ENCODE data around the gene GSG1L. TPM values are rescaled to one million over a fixed set of nuclear protein-coding genes. Genes with fewer than 3 reads are reported as not detected.
"Not testable (repeated sequence)": the region's sequence is repeated elsewhere in the genome, so short reads cannot be mapped to it uniquely, and the experiment has no call there.

Gene GSG1L
- total RNA-seq, 1 donor from 2014 or later, result not detected

DNA sequence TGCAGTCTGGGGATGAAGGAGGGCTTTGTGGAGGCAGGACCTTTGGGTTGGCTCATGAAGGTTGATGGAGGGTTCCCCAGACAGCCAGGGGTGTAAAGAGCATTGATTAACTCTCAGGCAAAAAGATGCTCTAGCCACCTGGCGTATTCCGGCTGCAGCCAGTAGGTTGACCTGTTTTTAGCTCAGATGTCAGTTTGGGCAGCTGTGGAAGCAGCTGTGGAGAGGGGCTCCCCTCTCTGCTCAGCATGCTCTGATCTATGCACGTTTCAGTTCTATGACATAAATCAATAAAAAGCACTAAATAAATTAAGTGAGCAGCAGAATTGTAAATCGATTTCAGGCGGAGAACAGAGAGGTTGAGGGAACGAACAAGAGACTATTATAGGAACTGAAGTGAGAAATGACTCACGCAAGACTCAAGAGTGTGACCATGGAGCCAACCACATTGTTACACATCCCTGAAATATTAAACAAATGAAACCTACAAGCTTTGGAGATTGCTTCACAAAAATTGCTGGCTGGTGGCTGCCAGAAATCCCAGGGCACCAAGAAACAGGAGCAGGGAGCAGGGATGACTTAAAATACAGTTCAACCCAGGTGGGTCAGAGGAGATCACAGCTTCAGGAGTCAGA, 111.9 kb downstream of the GSG1L start:
- DNase-seq (ENCODE audit: low read depth, low spot score), result no peak

DNA sequence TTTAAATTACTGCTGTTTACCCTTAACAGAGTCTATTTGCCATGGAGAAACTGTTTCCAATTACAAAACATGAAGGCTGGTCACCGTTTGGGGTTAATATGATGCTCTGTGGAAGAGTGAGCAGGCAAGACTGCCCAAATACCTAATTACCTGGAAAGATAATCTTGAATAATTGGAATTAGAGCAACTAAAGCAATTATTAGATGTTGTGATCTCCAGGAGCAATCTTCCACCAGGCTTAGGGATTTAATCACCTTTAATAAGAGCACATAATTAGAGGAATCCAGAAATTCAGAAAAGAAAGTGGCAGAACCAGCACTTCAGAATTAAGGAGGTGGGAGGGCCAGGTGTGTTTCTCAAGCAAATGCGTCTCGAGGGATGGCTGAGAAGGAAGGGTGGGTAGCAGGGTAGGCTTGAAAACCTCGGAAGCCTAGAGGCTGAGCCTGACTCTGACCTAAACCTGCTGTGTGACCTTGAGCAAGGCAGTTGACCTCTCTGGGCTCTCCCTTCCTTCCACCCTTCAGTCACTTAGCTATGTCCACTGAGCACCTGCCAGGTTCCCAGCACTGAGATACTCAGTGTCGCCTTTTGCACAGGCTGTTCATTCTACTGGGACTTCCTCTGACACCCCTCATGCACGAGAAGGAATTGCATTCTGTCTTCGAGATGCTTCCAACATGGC, 113.2 kb downstream of the GSG1L start:
- no peak for DNase-seq (ENCODE audit: low read depth, low spot score)

- DNase-seq (ENCODE audit: low read depth, low spot score), result no peak
Observed at GRCh38 chr16:27947696-27948095, 115.8 kb downstream of the GSG1L start.

DNA sequence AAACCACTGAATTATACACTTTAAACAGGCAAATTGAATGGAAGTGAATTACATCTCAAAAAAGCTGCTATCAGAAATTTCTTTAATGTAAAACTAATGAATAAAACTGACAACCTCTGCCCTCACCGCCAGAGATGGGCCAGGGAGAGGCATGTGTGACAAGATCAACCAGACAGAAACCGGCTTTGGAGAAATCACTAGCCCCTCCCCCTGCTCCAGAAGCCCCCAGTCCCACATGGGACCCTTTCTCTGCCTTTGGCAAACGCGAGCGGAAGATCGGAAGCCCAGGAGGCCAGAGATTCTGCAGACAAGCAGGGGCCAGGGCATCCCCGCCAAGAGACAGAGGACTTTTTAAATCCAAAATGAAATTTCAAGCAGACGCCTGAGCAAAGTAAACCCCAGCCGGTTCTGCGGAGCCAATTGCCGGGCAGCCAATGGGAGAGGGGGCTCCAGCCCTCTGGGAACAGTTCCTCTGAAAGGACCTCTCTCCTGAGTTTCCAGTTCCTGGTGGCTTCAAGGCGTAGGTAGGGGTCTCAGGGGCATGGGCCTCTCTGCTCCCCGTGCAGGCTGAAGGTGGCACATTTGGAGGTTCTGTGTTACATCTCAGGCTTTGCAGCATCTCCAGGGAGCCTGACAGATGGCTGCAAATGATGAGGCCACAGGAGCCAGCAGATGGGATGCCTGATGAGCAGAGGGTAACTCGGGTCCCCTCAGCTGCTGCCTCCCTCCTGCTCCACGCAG, 118.1 kb downstream of the GSG1L start:
- no peak for DNase-seq (ENCODE audit: low read depth, low spot score)

DNA sequence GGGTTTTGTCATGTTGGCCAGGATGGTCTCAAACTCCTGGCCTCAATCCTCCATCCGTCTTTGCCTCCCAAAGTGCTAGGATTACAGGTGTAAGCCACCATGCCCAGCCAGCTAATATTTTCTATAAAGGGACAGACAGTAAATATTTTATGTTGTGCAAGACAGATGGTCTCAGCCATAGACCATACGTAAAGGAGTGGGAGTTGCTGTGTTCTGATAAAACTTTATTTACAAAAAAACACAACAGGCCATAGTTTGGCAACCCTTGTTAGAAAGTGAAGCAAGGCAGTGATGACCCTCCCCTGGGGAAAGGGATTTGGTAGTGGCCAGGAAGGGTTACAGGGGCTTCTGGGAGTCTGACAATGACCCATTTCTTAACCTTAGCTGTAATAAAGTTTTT, 119.7 kb downstream of the GSG1L start:
- no peak for DNase-seq (ENCODE audit: low read depth, low spot score)

DNA sequence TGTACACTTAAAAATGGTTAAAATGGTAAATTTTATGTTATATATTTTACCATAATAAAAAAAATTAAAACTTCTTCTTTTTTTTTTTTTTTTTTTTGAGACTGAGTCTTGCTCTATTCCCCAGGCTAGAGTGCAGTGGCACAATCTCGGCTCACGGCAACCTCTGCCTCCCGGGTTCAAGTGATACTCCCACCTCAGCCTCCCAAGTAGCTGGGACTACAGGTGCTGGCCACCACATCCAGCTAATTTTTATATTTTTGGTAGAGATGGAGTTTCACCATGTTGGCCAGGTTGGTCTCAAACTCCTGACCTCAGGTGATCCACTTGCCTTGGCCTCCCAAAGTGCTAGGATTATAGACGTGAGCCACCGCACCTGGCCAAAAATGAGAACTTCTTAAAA, 121.4 kb downstream of the GSG1L start:
- not testable (repeated sequence) for DNase-seq (ENCODE audit: low read depth, low spot score)

DNA sequence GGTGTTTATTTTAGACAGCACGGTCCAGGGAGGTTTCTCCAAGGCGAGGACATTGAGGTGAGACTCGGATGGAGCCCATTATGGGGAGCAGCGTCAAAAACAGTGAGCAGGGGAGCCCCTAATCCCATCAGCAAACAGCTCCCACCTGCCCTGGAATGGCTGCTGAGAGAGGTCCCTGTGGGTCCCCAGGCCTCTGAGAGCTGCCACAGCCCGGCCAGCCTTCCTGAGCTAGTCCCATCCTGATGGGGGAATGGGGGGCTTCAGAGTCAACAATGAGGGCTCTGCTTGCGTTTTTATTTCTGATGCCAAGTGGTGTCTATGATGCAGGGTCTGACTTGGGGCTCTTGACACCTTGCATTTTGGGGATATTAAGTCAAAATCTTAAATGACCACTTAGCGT, 128.4 kb downstream of the GSG1L start:
- DNase-seq (ENCODE audit: low read depth, low spot score), result no peak

- DNase-seq (ENCODE audit: low read depth, low spot score), result no peak
Observed at GRCh38 chr16:27932542-27933135, 130.9 kb downstream of the GSG1L start.

GRCh38 chr16:27929818-27930217, 133.7 kb downstream of the GSG1L start:
- DNase-seq (ENCODE audit: low read depth, low spot score), result no peak

- no peak for DNase-seq (ENCODE audit: low read depth, low spot score)
Observed at GRCh38 chr16:27928542-27928941, 135.0 kb downstream of the GSG1L start.

DNA sequence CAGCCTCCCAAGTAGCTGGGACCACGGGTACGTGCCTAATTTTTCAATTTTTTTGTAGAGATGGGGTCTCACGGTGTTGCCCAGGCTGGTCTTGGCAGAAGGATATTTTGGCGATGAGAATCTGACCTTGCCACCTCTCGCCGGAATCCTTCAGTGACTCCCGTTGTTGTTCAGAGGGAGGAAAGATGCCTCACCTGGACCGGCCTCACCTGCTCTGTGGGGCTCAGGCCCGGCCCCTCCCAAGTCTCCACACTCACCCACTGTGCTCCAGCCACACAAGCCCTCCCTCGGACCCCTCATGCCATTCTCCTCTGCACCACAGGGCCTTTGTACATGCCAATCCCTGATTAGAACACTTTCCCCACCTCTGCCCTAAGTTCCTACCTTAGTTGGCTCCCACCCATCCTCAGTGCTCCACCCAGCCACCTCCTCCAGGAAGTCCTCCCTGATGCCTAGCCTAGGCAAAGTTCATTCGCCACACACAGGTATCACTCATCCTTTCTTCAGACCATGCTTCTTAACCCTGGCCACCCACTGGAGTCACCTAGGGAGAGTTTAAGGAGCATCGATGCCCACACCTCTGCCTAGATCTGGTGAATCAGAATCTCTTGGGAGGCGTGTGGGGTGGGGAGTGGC, 136.1 kb downstream of the GSG1L start:
- no peak for DNase-seq (ENCODE audit: low read depth, low spot score)

DNA sequence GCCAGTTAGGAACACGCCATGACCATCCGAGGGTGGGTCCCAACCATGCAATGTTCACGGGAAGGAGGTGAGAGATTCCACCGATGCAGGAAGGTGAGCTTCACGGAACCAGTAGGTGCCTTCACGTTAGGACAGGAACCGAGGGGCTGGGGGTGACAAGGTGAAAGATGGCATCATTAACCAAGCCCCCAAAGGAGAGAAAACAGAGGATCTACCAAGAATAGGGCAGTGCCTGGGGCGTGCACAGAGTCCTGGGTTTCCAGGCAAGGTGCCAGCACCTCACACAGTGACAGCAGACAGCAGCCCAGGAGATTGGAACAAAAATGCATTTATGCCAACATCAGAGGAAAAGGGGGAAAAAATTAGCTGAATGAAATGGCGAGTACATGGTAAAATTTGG, 137.9 kb downstream of the GSG1L start:
- no peak for DNase-seq (ENCODE audit: low read depth, low spot score)

GRCh38 chr16:27924411-27925118, 138.9 kb downstream of the GSG1L start:
- no peak for DNase-seq (ENCODE audit: low read depth, low spot score)

DNA sequence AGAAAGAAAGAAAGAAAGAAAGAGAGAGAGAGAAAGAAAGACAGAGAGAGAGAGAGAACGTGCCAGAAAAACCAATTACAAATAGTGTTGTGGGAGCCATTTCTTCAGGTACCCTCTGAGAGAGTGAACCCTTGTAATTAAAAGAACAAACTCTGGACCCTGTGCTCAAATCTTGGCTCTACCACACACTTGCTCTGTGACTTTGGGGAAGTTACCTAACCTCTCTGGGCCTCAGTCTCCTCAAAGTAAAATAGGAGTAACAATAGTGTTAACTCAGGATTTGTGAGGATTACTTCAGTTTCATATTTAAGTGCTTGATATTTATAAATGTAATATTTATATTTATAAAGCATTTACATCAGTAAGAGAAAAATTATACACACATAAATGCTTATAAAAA, 139.8 kb downstream of the GSG1L start:
- DNase-seq (ENCODE audit: low read depth, low spot score), result no peak

GRCh38 chr16:27922433-27922832, 141.1 kb downstream of the GSG1L start:
- DNase-seq (ENCODE audit: low read depth, low spot score), result no peak

DNA sequence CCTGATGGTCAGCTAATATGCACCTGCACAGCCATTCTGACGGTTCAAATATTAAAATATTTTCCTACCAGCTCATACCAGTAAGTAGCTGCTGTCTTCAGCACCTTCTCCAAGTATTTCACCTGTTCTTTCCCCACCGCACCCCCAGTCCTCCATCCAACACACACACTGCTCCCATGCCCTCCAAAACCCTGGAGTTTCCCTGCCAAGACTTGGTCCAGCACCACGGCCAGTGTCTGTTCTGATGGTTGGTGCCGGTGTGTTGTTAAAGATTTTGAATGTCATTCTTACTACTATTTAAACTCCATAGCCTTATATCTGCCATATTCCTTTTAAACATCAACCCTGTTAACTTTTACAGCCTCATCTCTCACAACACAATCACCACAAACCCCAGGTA, 142.4 kb downstream of the GSG1L start:
- DNase-seq (ENCODE audit: low read depth, low spot score), result no peak

- no peak for DNase-seq (ENCODE audit: low read depth, low spot score)
Observed at GRCh38 chr16:27920391-27920891, 143.1 kb downstream of the GSG1L start.

- no peak for DNase-seq (ENCODE audit: low read depth, low spot score)
Observed at GRCh38 chr16:27918755-27919154, 144.8 kb downstream of the GSG1L start.

GRCh38 chr16:27917949-27918348, 145.6 kb downstream of the GSG1L start:
- DNase-seq (ENCODE audit: low read depth, low spot score), result no peak

DNA sequence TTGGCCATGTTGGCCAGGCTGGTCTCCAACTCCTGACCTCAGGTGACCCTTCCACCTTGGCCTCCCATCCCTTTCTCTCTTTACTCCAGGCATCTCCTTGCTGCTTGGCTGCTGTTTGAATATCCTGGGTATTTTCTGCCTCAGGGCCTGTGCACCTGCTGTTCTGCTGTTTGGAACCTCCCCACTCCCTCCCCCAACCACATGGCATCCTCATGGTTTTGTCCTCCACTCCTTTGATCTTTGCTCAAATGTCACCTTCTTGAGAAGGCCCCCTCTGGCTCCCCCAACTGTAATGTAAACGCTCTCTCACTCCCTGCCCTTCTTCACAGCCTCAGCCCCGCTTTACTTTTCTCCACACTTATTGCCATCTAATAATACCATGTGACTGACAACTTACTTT, 152.0 kb downstream of the GSG1L start:
- DNase-seq (ENCODE audit: low read depth, low spot score), result no peak

DNA sequence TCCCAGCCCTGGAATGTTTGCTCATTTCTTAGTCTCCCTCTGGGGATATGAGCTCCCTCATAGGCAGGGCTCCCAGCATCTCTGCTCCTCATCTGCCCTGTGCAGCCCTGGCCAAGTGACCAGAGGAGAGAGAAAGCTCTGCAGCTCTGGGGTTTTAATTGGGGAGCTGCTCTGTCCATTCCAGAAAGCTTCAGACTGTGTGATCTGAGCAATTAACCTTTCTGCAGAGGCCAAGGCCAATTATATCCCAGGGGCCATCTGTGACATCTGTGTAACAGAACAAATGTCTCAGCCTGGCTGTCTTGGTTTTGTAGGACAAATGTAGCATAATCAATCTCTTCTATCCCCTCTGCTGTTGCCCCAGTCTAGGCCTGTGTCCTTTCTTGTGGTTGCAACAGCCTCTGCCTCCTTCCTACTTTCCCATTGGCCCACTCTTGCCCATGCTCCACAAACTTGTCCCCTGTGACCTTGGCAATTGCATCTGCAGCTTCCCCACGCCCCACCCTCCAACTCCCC, 156.0 kb downstream of the GSG1L start:
- DNase-seq (ENCODE audit: low read depth, low spot score), result no peak

Measured in pulmonary artery endothelial cell (primary cell).